Stimulated activated memory B cell treated with anti-CD40 and anti-IgM and Interleukin-4, amounts not matched to agents 10 μg/mL and 1 μg/mL and 100 μg/mL, for 72 hours (primary cell): ENCODE measurements around the gene TMEM59L.
"Not testable (repeated sequence)": the region's sequence is repeated elsewhere in the genome, so short reads cannot be mapped to it uniquely, and the experiment has no call there.

Experiments used
- ATAC-seq: fragments of 150-1000 bp; cut with Tn5 transposase; 2 replicates; pipeline ENCODE4 v1.10.0; 2021
- H3K27ac Mint-ChIP-seq: one replicate; pipeline ENCODE4 v1.8.0; 2022; ENCODE audit warnings: mild to moderate bottlenecking, mixed read lengths
- H3K27me3 Mint-ChIP-seq: one replicate; pipeline ENCODE4 v1.8.0; 2022; ENCODE audit warnings: mixed read lengths
- H3K36me3 Mint-ChIP-seq: one replicate; pipeline ENCODE4 v1.8.0; 2022; ENCODE audit warnings: mixed read lengths
- H3K4me1 Mint-ChIP-seq: one replicate; pipeline ENCODE4 v1.8.0; 2022; ENCODE audit warnings: mixed read lengths
- H3K4me3 Mint-ChIP-seq: one replicate; pipeline ENCODE4 v1.8.0; 2022; ENCODE audit warnings: mild to moderate bottlenecking, moderate library complexity, mixed read lengths
- H3K9me3 Mint-ChIP-seq: one replicate; pipeline ENCODE4 v1.8.0; 2022; ENCODE audit warnings: mixed read lengths

Gene TMEM59L

DNA sequence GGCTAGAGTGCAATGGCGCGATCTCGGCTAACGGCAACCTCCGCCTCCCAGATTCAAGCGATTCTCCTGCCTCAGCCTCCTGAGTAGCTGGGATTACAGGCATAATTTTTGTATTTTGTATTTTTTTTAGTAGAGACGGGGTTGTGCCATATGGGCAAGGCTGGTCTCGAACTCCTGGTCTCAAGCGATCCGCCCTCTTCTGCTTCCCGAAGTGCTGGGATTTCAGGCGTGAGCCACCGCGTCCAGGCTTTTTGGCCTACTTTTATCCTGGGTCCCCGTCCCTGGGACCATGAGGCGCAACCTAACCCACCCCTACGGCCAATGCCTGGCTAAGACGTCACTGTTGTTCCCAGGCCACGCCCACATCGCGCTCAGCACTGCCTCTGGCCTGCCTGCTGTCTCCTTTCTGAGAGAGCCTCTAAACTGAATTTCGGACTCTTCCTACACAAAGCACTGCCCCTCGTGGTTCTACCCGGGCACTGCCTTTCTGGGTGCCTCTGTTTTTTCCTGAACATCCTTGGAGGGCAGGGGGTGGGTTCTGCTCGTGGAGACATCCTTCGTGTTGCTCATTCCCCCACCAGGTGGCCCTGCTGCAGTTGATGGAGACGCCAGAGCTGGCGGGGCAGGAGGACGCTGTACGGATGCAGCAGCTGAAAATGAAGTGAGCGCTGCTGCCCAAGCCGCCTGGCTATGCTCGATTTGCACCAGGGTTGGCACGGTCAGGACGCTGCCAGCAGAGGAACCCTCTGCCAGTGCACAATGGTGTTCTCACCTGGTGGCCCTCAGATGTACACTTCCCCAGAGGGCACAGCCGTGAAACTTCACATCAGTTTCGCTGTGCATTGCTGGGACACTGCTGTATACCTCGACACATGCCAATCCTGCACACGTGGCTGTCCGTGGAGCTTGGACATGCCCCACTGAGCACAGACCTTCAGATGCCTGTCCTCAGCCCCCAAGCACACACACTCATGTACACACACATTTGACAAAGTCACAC lies 22.1 kb upstream of the TMEM59L start:
- H3K27me3 Mint-ChIP-seq, result peaks cover 1% of the 10 kb centered on the region
- no peak for ATAC-seq
- peak overlapping the region; percentile 86 for H3K4me3 Mint-ChIP-seq
- peaks cover 6% of the 10 kb centered on the region for H3K36me3 Mint-ChIP-seq
- H3K9me3 Mint-ChIP-seq, result no peaks in the 10 kb centered on the region
- H3K4me1 Mint-ChIP-seq, result peaks cover 56% of the 10 kb centered on the region
- peak overlapping the region; percentile 92 for H3K27ac Mint-ChIP-seq

DNA sequence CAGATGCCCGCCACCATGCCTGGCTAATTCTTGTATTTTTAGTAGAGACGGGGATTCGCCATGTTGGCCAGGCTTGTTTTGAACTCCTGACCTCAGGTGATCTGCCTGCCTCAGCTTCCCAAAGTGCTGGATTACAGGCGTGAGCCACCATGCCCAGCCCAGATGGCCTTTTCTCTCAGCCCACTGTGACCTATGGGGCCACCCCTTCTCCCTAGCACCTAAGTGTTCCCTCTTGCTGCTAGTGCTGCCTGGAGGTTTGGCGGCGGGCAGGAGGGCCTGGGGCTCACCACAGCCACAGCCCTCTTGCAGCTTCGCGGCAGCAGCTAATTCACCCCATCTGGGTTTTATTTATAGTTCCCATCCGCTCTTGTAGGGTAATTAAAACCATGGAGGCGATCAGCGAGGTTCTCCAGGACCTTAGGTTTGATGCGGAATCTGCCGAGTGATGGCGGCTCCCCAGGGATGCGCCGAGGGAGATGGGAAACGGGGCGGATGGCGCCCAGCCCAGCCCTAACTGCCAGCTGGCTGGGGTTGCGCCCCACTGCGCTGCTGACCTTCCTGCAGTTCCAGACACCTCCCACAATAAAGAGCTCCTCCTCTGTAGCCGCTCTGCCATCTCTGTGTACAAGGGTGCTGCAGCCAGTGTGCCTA lies 20.8 kb upstream of the TMEM59L start:
- Mint-ChIP-seq H3K9me3 (no peaks in the 10 kb centered on the region), H3K4me1 (peaks cover 51% of the 10 kb centered on the region), H3K27me3 (peaks cover 14% of the 10 kb centered on the region), H3K36me3 (peaks cover 6% of the 10 kb centered on the region), H3K4me3 (peak overlapping the region; percentile 48), H3K27ac (no peak overlapping the region)
- no peak for ATAC-seq

DNA sequence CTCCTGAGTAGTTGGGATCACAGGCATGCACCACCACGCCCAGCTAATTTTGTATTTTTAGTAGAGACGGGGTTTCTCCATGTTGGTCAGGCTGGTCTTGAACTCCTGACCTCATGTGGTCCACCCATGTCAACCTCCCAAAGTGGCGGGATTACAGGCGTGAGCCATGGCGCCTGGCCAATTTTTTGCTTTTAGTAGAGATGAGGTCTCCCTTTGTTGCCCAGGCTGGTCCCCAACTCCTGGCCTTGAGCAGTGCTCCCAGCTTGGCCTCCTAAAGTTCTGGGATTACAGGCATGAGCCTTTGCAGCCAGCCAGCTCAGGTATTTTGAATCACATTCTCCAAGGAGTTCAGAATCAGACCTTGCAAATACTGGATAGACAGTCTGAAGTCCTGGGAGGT lies 19.9 kb upstream of the TMEM59L start:
- Mint-ChIP-seq H3K4me1 (peaks cover 47% of the 10 kb centered on the region), H3K27me3 (peaks cover 17% of the 10 kb centered on the region)
- H3K9me3 Mint-ChIP-seq, H3K27ac Mint-ChIP-seq, ATAC-seq, H3K36me3 Mint-ChIP-seq, H3K4me3 Mint-ChIP-seq: not testable (repeated sequence)

DNA sequence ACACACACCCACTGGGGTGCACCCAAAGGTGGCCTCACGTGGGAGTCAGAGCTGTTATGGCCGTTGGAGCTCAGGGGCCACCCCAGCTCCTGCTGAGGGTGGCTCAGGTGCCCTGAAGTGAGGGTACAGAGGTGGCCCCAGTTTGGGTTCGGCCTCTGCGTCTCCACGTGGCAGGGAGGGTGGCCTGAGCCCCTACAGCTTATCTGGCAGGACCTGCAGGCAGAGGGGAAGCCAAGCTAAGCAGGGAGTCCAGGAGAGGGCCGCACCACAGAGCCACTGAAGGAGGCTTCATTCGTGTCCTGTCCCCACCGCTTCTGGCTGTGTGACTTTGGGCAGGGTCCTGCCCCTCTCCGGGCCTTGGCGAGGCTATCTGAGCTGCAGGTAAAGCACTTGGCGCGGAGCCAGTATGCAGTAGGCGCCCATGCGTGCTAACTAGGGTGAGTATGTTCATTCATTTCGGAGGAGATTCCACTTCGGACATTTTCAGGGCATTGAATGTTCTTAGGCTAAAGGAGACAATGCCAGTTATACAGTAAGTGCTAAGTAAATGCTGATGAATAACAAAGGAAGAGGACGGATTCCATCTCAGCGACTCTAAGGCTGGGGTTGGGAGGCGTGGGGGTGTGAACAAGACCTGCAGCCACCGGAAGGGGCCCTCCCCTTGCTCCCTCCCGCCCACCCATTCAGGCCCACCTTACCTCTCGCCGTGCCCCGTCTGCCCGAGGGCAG lies 19.1 kb upstream of the TMEM59L start:
- peak overlapping the region; percentile 49 for H3K27ac Mint-ChIP-seq
- H3K4me1 Mint-ChIP-seq, result peaks cover 41% of the 10 kb centered on the region
- peak overlapping the region; percentile 32 for H3K4me3 Mint-ChIP-seq
- H3K27me3 Mint-ChIP-seq, result peaks cover 25% of the 10 kb centered on the region
- ATAC-seq, result no peak
- H3K9me3 Mint-ChIP-seq, result no peaks in the 10 kb centered on the region
- peaks cover 6% of the 10 kb centered on the region for H3K36me3 Mint-ChIP-seq

DNA sequence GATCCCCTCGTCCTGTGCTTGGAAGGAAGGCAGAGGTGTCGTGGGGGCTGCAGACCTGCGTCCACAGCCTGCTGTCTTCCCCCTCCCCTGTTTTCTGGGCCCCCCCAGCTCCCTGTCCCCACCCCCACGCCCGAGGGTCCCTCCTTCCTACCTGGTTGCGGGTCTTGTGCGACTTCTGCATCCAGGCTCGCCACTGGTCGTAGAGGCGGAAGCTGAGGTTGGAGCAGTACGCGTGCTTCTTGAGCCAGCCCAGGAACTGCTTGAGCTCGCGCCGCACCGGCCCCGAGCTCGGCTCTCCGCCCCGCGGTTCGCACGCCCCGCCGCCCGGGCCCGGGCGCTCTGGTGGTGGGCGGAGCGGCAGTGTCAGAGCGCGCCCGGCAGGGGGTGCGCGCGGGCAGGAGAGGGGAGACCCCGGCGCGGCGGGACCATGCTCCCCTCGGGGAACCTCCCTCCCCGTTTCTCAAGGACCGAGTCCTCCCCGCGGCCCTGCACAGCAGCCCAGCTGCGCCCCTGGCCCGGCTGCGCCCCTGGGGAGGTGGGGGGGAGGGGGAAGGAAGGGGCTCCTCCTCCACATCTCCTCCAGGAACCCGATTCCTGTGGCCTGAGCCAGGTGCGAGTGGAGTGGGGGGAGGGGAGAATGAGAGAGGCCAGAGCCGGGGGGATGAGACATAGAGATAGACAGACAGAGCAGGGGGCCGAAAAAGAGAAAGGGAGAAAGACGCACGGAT lies 18.4 kb upstream of the TMEM59L start:
- H3K27me3 Mint-ChIP-seq, result peaks cover 33% of the 10 kb centered on the region
- peaks cover 39% of the 10 kb centered on the region for H3K4me1 Mint-ChIP-seq
- ATAC-seq, result peak; percentile 77
- peak overlapping the region; percentile 58 for H3K4me3 Mint-ChIP-seq
- H3K9me3 Mint-ChIP-seq, result no peaks in the 10 kb centered on the region
- H3K36me3 Mint-ChIP-seq, result peaks cover 6% of the 10 kb centered on the region
- peak overlapping the region; percentile 48 for H3K27ac Mint-ChIP-seq

DNA sequence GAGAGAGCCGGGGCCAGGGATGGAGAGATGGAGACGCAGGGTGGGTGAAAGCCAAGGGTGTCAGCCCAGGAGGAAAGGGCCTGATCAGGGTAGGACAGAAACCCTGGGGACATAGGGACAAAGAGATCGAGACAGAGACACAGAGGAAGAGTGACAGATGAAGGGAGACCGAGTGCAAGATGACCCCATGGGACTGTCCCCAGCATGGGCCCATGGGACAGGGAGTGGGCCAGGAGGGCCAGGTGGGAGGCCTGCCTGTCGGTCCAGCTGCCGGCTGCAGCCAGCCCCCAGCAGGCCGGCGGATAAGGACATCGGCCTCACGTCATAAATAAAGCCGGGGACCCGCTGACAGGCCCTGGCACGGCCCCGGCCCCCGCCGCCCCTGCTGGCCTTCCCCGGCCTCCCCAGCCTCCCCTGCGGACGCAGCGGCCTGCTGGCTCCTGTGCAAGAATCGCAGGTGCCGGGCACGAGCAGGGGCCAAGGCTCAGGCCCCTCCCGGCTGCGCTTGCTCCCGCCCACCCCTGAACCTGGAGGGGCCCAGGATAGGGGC lies 17.8 kb upstream of the TMEM59L start:
- Mint-ChIP-seq H3K4me1 (peaks cover 33% of the 10 kb centered on the region), H3K4me3 (peak overlapping the region; percentile 58), H3K9me3 (no peaks in the 10 kb centered on the region), H3K27ac (peak overlapping the region; percentile 48), H3K36me3 (peaks cover 6% of the 10 kb centered on the region), H3K27me3 (peaks cover 39% of the 10 kb centered on the region)
- peak; percentile 1 for ATAC-seq

DNA sequence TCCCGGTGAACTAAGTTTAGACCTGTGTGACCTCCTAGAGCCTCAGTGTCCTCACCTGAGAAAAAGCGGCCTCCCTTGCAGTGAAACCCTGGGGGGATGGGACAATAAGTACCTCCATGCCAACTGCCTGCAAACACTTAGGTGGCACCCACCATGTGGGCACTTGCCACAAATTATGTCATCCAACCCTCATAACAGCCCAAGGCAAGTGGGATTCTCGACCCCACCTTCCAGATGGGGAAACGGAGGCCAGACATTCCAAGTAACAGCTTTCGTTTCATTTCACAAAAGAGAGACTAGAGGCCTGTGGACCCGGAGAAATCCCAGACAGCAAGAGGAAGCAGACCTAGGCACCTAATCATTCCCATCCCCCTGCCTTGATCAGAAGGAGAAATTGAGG lies 17.2 kb upstream of the TMEM59L start:
- Mint-ChIP-seq H3K4me1 (peaks cover 27% of the 10 kb centered on the region), H3K27ac (no peak overlapping the region), H3K27me3 (peaks cover 39% of the 10 kb centered on the region), H3K9me3 (no peaks in the 10 kb centered on the region), H3K36me3 (peaks cover 6% of the 10 kb centered on the region), H3K4me3 (no peak overlapping the region)
- ATAC-seq, result no peak

DNA sequence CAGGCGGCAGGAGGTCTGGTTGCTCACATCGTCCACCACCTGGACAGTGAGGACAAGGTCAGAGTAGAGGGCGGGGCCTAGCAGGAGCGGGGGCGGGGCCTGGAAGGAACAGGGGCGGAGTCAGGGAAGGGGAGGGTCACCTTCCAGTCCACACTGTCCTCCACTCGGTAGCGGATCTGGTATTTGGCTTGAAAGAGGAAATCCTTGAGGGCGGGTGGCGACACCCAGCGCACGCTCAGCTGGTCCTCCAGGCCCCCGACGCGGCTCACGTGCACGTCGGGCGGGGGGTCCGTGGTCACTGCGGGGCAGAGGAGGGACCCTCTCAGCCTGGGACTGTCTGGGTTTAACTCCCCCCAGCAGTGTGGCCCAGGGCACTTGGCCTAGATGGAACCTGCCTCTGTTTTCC lies 15.9 kb upstream of the TMEM59L start:
- Mint-ChIP-seq H3K36me3 (peaks cover under 1% of the 10 kb centered on the region), H3K9me3 (no peaks in the 10 kb centered on the region), H3K4me3 (no peak overlapping the region), H3K27me3 (peaks cover 47% of the 10 kb centered on the region), H3K4me1 (peaks cover 22% of the 10 kb centered on the region), H3K27ac (no peak overlapping the region)
- peak; percentile 31 for ATAC-seq

DNA sequence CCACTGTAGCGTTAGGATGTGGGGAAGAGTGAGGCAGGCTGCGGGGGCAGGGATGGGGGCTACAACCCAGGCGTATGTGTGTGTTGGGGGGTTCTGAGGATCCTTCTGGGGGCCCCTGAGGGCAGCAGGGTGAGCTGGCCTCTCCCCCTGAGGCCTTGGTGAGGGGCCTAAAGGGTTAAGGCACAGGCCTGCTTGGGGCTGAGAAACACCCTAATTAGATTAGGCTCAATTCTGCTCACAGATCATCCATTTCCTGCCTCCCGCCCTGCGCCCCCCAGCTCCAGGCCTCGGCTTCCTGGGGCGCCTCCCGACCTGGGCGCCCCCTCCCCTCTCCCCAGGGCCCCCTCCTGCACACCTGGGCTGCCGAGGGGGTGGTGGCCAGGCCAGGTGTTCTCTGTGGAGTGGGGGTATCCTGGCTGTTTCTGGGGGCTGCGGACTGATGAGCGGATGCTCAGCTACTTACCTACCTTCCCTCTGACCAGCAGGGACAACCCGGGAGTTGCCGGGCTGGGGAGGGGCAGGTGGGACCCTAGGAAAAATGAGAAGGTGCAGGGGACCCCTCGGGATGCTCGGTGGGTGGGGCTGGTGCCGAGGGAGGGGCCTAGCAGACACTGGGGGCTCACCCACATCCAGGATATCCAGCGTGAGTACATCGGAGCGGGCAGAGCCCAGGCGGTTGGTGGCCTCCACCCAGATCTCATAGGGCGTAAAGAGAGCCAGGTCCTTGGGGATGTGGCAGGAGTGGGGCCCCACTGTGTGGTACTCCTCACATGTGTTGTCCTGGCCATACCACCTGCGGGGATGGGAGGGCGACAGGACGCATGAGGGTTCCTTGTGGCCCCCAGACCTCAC lies 14.6 kb upstream of the TMEM59L start:
- peaks cover 59% of the 10 kb centered on the region for H3K27me3 Mint-ChIP-seq
- H3K4me1 Mint-ChIP-seq, result peaks cover 26% of the 10 kb centered on the region
- no peak for ATAC-seq
- H3K9me3 Mint-ChIP-seq, result no peaks in the 10 kb centered on the region
- no peak overlapping the region for H3K27ac Mint-ChIP-seq
- H3K4me3 Mint-ChIP-seq, result no peak overlapping the region
- H3K36me3 Mint-ChIP-seq, result no peaks in the 10 kb centered on the region

DNA sequence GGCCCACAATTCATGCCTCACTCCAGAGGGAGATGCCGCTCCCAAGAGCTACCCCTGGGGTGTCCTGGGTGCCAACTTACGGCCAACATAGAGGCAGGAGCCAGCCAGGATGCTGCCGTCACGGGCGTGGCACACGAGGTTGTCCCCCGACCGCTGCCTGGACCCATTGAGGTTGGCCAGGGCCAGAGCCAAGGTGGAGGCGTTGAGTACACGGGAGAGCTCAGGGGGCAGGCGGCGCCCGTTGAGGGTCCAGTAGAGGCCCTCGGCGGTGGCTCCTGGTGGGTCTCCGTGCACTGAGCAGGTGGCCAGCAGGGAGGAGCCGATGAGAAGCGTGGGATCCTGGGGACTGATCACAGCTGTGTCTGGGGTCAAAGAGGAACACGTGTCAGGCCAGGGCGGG lies 13.2 kb upstream of the TMEM59L start:
- no peak overlapping the region for H3K27ac Mint-ChIP-seq
- peaks cover 68% of the 10 kb centered on the region for H3K27me3 Mint-ChIP-seq
- H3K4me3 Mint-ChIP-seq, result no peak overlapping the region
- peaks cover 21% of the 10 kb centered on the region for H3K4me1 Mint-ChIP-seq
- H3K36me3 Mint-ChIP-seq, result no peaks in the 10 kb centered on the region
- ATAC-seq, result no peak
- no peaks in the 10 kb centered on the region for H3K9me3 Mint-ChIP-seq

DNA sequence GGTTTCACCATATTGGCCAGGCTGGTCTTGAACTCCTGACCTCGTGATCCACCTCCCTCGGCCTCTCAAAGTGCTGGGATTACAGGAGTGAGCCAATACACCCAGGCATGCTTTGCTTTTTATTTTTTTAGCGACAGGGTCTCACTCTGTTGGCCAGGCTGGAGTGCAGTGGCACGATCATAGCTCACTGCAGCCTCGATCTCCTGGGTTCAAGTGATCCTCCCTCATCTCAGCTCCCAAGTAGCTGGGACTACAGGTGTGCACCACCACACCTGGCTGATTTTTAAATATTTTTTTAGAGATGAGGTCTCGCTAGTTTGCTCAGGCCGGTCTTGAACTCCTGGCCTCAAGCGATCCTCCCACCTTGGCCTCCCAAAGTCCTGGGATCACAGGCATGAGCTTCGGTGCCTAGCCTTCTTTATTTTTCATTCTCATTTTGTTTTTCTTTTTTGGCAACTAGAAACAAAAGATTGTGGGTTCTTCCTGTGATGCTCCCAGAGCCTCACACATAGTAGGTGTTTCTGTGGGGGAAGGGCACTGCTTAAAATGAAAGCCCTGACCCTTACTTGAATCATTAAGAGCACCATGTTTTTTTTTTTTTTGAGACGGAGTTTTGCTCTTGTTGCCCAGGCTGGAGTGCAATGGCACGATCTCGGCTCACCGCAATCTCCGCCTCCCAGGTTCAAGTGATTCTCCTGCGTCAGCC lies 11.8 kb upstream of the TMEM59L start:
- not testable (repeated sequence) for H3K4me3 Mint-ChIP-seq, H3K27ac Mint-ChIP-seq, H3K9me3 Mint-ChIP-seq, H3K36me3 Mint-ChIP-seq, ATAC-seq
- peaks cover 24% of the 10 kb centered on the region for H3K4me1 Mint-ChIP-seq
- peaks cover 77% of the 10 kb centered on the region for H3K27me3 Mint-ChIP-seq

DNA sequence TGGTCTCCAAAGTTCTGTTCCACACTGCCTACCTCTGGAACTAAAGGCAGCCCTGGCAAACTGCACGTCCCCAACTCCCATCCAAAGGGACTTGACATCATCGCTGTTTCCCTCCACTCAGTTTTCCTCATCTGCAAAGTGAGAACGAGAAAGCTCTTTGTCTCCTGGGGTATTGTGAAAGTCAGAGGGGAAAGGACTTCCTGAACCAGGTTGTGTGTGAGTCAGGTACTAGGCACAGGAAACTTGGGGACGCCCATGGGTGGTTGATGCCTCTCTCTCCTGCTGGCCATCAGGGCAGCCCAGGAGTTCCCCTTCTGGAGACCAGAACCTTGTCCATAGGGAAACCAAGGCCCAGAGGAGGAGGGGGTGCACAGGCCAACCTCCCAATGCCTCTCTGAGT lies 10.8 kb upstream of the TMEM59L start:
- peaks cover 68% of the 10 kb centered on the region for H3K27me3 Mint-ChIP-seq

DNA sequence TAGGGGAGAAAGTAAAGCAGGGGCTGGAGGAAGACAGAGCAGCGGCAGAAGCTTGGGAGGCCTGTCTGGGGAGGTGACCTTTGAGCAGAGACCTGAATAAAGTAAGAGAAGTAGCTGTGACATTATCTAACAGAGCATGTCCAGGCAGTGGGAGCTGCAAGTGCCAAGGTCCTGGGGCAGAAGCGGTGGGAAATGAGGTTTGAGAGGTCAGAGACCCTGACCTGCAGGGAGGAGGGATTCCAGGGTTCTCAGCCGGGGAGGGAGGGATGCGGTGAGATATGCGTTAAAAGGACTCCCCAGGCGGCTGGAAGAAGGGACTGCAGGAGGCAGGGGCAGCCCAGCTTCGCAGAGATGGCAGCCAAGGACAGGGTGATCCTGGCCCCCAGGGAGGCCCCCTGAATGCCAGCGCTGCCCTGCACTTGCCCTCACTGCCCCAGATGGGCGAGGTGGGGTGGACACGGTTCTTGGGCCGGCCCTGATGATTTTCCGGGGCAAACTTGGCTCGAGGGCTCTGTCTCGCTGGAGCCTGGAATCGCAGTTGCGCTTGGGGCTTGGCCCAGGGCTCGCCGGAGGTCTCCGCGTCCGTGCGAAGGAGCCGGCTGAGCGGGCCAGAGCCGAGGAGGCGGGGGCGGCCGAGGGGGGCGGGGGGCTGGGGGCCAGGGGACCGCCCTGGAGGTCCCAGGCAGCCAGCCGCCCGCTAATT lies 9.3 kb upstream of the TMEM59L start:
- no peak overlapping the region for H3K27ac Mint-ChIP-seq
- H3K4me3 Mint-ChIP-seq, result no peak overlapping the region
- ATAC-seq, result no peak
- H3K36me3 Mint-ChIP-seq, result no peaks in the 10 kb centered on the region
- peaks cover 30% of the 10 kb centered on the region for H3K4me1 Mint-ChIP-seq
- H3K9me3 Mint-ChIP-seq, result no peaks in the 10 kb centered on the region
- H3K27me3 Mint-ChIP-seq, result peaks cover 73% of the 10 kb centered on the region

More for the DNA sequence above, 10.8 kb upstream of the TMEM59L start:
- ATAC-seq, result no peak
- Mint-ChIP-seq H3K9me3 (no peaks in the 10 kb centered on the region), H3K4me3 (no peak overlapping the region), H3K4me1 (peaks cover 19% of the 10 kb centered on the region), H3K36me3 (no peaks in the 10 kb centered on the region), H3K27ac (no peak overlapping the region)
